ENCODE results near the gene USP32. TPM values are rescaled to one million over a fixed set of nuclear protein-coding genes. Genes with fewer than 3 reads are reported as not detected.
"Not testable (repeated sequence)": the region's sequence is repeated elsewhere in the genome, so short reads cannot be mapped to it uniquely, and the experiment has no call there.

Gene USP32
- total RNA-seq, 1 donor from 2014 or later, result 39.1 TPM

- DNase-seq (ENCODE audit: extremely low spot score, unreplicated experiment), result peak; percentile 60
- Mint-ChIP-seq H3K4me3 (no peak overlapping the region), H3K27ac (no peak overlapping the region), H3K4me1 (ENCODE audit: unreplicated experiment) (no peaks in the 10 kb centered on the region), H3K27me3 (peaks cover 6% of the 10 kb centered on the region), H3K9me3 (no peaks in the 10 kb centered on the region), H3K36me3 (no peaks in the 10 kb centered on the region)
- TF ChIP-seq CTCF (conservative IDR thresholded peaks at IDR 0.05), result no peak
Measured at GRCh38 chr17:60426596-60426995, 34.7 kb upstream of the USP32 start.

- no peak for TF ChIP-seq CTCF (conservative IDR thresholded peaks at IDR 0.05)
- no peaks in the 10 kb centered on the region for H3K9me3 Mint-ChIP-seq
- H3K27me3 Mint-ChIP-seq, result peaks cover 9% of the 10 kb centered on the region
- DNase-seq (ENCODE audit: extremely low spot score, unreplicated experiment), result no peak
- no peak overlapping the region for H3K27ac Mint-ChIP-seq
- no peaks in the 10 kb centered on the region for H3K36me3 Mint-ChIP-seq
- H3K4me1 Mint-ChIP-seq (ENCODE audit: unreplicated experiment), result peaks cover 5% of the 10 kb centered on the region
- no peak overlapping the region for H3K4me3 Mint-ChIP-seq
Measured at GRCh38 chr17:60425626-60426025, 33.7 kb upstream of the USP32 start.

GRCh38 chr17:60423865-60424264, 31.9 kb upstream of the USP32 start:
- Mint-ChIP-seq H3K4me1 (ENCODE audit: unreplicated experiment) (peaks cover 5% of the 10 kb centered on the region), H3K9me3 (no peaks in the 10 kb centered on the region), H3K27me3 (peaks cover 9% of the 10 kb centered on the region), H3K36me3 (no peaks in the 10 kb centered on the region), H3K4me3 (no peak overlapping the region), H3K27ac (no peak overlapping the region)
- no peak for TF ChIP-seq CTCF (conservative IDR thresholded peaks at IDR 0.05)
- DNase-seq (ENCODE audit: extremely low spot score, unreplicated experiment), result no peak

GRCh38 chr17:60422162-60422665, 30.3 kb upstream of the USP32 start, which contains the start of gene CHCT1:
Gene CHCT1 (plus strand): TSS chr17:60422489. CDS start chr17:60422593, 104 bp downstream.
- peak within 1 kb of the TSS; percentile 69 for H3K27ac Mint-ChIP-seq
- TF ChIP-seq CTCF (conservative IDR thresholded peaks at IDR 0.05), result no peak
- H3K4me3 Mint-ChIP-seq, result peak within 1 kb of the TSS; percentile 82
- no peaks in the 10 kb centered on the region for H3K9me3 Mint-ChIP-seq
- peaks cover 5% of the 10 kb centered on the region for H3K4me1 Mint-ChIP-seq (ENCODE audit: unreplicated experiment)
- no peaks in the 10 kb centered on the region for H3K36me3 Mint-ChIP-seq
- H3K27me3 Mint-ChIP-seq, result peaks cover 9% of the 10 kb centered on the region
- no peak for DNase-seq (ENCODE audit: extremely low spot score, unreplicated experiment)

GRCh38 chr17:60421273-60422161, 29.6 kb upstream of the USP32 start:
- peak overlapping the region; percentile 82 for H3K4me3 Mint-ChIP-seq
- H3K27ac Mint-ChIP-seq, result peak overlapping the region; percentile 69
- no peaks in the 10 kb centered on the region for H3K36me3 Mint-ChIP-seq
- H3K27me3 Mint-ChIP-seq, result peaks cover 9% of the 10 kb centered on the region
- no peak for DNase-seq (ENCODE audit: extremely low spot score, unreplicated experiment)
- peaks cover 5% of the 10 kb centered on the region for H3K4me1 Mint-ChIP-seq (ENCODE audit: unreplicated experiment)
- H3K9me3 Mint-ChIP-seq, result no peaks in the 10 kb centered on the region
- TF ChIP-seq CTCF (conservative IDR thresholded peaks at IDR 0.05), result peak; percentile 99

GRCh38 chr17:60419875-60420274, 27.9 kb upstream of the USP32 start:
- not testable (repeated sequence) for DNase-seq (ENCODE audit: extremely low spot score, unreplicated experiment); H3K27ac Mint-ChIP-seq; H3K9me3 Mint-ChIP-seq; H3K4me1 Mint-ChIP-seq (ENCODE audit: unreplicated experiment); H3K4me3 Mint-ChIP-seq; H3K27me3 Mint-ChIP-seq; H3K36me3 Mint-ChIP-seq

- H3K4me3 Mint-ChIP-seq, result peak overlapping the region; percentile 53
- not testable (repeated sequence) for H3K36me3 Mint-ChIP-seq; DNase-seq (ENCODE audit: extremely low spot score, unreplicated experiment); H3K27ac Mint-ChIP-seq; H3K4me1 Mint-ChIP-seq (ENCODE audit: unreplicated experiment); H3K27me3 Mint-ChIP-seq; H3K9me3 Mint-ChIP-seq
Measured at GRCh38 chr17:60419003-60419402, 27.1 kb upstream of the USP32 start.
